ENCODE measurements around the gene MYOZ3.

DNA sequence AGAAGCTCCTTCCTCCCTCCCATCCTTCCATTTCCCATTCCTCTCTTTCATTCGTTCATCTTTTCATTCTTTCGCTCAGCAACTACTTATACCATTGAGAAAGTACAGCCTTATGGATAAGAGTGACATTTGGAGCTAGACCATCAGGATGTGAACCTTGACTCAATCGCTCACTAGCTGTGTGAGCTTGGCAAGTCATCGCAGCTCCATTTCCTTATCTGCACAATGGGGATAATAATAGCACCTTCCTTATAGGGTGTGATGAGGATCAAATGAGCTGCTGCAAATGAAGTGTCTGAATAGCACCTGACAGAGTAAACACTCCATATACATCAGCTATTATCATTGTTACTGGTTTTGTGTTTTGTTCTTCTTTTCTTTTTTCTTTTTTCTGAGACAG, 48.6 kb upstream of the MYOZ3 start:
- TF ChIP-seq, protein P1, sequence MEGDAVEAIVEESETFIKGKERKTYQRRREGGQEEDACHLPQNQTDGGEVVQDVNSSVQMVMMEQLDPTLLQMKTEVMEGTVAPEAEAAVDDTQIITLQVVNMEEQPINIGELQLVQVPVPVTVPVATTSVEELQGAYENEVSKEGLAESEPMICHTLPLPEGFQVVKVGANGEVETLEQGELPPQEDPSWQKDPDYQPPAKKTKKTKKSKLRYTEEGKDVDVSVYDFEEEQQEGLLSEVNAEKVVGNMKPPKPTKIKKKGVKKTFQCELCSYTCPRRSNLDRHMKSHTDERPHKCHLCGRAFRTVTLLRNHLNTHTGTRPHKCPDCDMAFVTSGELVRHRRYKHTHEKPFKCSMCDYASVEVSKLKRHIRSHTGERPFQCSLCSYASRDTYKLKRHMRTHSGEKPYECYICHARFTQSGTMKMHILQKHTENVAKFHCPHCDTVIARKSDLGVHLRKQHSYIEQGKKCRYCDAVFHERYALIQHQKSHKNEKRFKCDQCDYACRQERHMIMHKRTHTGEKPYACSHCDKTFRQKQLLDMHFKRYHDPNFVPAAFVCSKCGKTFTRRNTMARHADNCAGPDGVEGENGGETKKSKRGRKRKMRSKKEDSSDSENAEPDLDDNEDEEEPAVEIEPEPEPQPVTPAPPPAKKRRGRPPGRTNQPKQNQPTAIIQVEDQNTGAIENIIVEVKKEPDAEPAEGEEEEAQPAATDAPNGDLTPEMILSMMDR (IDR thresholded peaks at IDR 0.05) = no peak
- TF ChIP-seq POLR2AphosphoS5 (IDR thresholded peaks at IDR 0.05) (peak in 1 of 2 donors; percentile 9), POLR2A (IDR thresholded peaks at IDR 0.05) (no peak), EP300 (IDR thresholded peaks at IDR 0.05) (no peak)
